Transverse colon (tissue), 4 donors: Measurements from ENCODE around the gene FBXO31.

Experiments used
- POLR2AphosphoS5 ChIP-seq, 3 donors: sonication (generic); formaldehyde crosslinking; IDR thresholded peaks; one replicate each; pipeline ENCODE4 v1.6.1; 2016; ENCODE audit warnings: antibody characterized with exemption in 3 of 3
- TF ChIP-seq, protein P1 (sequence below), 5 experiments: fragments of 200-600 bp in 3 of 5; fragments of 450-650 bp in 2 of 5; sonication (generic) in 3 of 5; IDR thresholded peaks; 1 replicate in 2 of 5; 2 replicates in 3 of 5; pipeline ENCODE4 v1.5.1; 2016 to 2017; ENCODE audit warnings: antibody characterized with exemption in 5 of 5, inconsistent platforms in 3 of 5, mild to moderate bottlenecking in 2 of 5, moderate library complexity in 1 of 5

- TF ChIP-seq POLR2AphosphoS5 (IDR thresholded peaks at IDR 0.05): no peak
- TF ChIP-seq, protein P1, sequence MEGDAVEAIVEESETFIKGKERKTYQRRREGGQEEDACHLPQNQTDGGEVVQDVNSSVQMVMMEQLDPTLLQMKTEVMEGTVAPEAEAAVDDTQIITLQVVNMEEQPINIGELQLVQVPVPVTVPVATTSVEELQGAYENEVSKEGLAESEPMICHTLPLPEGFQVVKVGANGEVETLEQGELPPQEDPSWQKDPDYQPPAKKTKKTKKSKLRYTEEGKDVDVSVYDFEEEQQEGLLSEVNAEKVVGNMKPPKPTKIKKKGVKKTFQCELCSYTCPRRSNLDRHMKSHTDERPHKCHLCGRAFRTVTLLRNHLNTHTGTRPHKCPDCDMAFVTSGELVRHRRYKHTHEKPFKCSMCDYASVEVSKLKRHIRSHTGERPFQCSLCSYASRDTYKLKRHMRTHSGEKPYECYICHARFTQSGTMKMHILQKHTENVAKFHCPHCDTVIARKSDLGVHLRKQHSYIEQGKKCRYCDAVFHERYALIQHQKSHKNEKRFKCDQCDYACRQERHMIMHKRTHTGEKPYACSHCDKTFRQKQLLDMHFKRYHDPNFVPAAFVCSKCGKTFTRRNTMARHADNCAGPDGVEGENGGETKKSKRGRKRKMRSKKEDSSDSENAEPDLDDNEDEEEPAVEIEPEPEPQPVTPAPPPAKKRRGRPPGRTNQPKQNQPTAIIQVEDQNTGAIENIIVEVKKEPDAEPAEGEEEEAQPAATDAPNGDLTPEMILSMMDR (IDR thresholded peaks at IDR 0.05): no peak
Observed at GRCh38 chr16:87409153-87409552, 25.6 kb upstream of the FBXO31 start.
